Peyer's patch (tissue), 4 donors: Measurements from ENCODE around the gene ATXN2. TPM values are rescaled to one million over a fixed set of nuclear protein-coding genes. Genes with fewer than 3 reads are reported as not detected.
A peak's percentile ranks its signal among the peaks of the same experiment; 100 is the strongest.

ENCODE experiments used
- DNase-seq, 3 donors: peaks; one replicate each; pipeline ENCODE4 v3.0.0-alpha.2; 2017 to 2019
- H3K27ac ChIP-seq, 4 donors: fragments of 200-600 bp; sonication (generic); one replicate each; pipeline ENCODE4 v1.5.1; 2016 to 2019
- H3K27me3 ChIP-seq, 2 donors: fragments of 200-600 bp; sonication (generic); one replicate each; pipeline ENCODE4 v1.5.1; 2019
- H3K36me3 ChIP-seq, 3 donors: fragments of 200-600 bp; sonication (generic); one replicate each; pipeline ENCODE4 v1.5.1; 2016 to 2019
- H3K4me1 ChIP-seq, 4 donors: fragments of 200-600 bp; sonication (generic); one replicate each; pipeline ENCODE4 v1.5.1; 2016 to 2019
- H3K4me3 ChIP-seq, 4 donors: fragments of 200-600 bp; sonication (generic); 1 replicate in 3 of 4; 2 replicates in 1 of 4; pipeline ENCODE4 v1.5.1; 2016 to 2019; ENCODE audit warnings: mild to moderate bottlenecking in 1 of 4
- H3K9me3 ChIP-seq, 4 donors: fragments of 200-600 bp; sonication (generic); one replicate each; pipeline ENCODE4 v1.5.1; 2016 to 2019; ENCODE audit warnings: mild to moderate bottlenecking in 1 of 4
- POLR2A ChIP-seq, 2 donors: fragments of 450-650 bp; IDR thresholded peaks; one replicate each; pipeline ENCODE4 v1.5.1; 2017; ENCODE audit warnings: antibody characterized with exemption in 2 of 2, mild to moderate bottlenecking in 2 of 2, moderate library complexity in 2 of 2
- total RNA-seq, 4 donors: library from RNA; depleted of rRNA; stranded (reverse); fragments of >200 nt; gene quantifications; one replicate each; pipeline ENCODE4 v1.1.0, GENCODE V29; 2016
- TF ChIP-seq, protein P1 (sequence below), 6 experiments: fragments of 450-650 bp in 4 of 6; fragments of 200-600 bp in 2 of 6; sonication (generic) in 1 of 6; IDR thresholded peaks; one replicate each; pipeline ENCODE4 v1.5.1; 2017 to 2019; ENCODE audit warnings: antibody characterized with exemption in 6 of 6, mild to moderate bottlenecking in 3 of 6, moderate library complexity in 1 of 6

ATXN2 gene
- total RNA-seq, 4 donors from 2014 or later: 35.9 to 111 (median 90.8) TPM

DNA sequence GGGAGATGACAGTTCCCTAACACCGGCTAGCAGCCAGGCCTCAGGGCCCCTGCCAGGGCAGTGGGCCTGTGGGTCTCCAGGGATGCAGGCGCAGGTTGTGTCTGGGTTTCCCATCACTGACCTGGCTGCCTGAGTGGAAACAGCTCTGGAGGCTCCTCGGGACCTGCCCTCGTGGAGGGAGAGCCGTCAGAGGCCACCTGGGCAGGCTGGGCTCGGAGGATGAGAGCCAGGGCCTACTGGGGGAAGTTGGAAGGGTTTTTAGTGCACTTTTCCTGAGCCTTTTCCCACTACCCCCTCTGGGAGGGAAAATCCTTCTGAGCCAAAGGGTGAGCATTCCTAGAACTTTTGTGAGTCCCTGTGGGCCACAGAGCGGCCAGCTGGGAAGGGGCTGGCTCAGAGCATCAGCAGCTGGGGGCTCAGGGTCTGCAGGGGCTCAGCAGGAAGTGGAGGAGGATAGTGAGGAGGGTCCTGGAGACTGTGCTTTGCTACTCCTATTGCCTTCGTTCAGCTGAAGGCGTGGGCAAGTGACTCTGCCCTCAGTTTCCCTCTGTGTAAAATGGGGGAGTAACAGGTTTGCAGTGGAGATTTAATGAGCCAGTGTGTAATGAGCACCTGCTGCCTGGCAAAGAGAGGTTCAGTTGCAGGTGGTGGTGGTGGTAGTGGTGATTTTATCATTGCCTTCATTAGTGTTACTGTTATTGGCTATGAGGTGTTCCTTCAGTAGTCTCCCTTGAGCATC is 191.6 kb downstream of the ATXN2 start:
- Histone ChIP-seq H3K9me3 (no peaks in the 10 kb centered on the region), H3K27ac (peak overlapping the region; percentile 87 to 93 (median 90)), H3K4me1 (peaks cover 0 to 83% (median 59%) of the 10 kb centered on the region in 4 donors), H3K27me3 (no peaks in the 10 kb centered on the region), H3K36me3 (no peaks in the 10 kb centered on the region), H3K4me3 (peak overlapping the region; percentile 79 to 95 (median 89))
- TF ChIP-seq, protein P1, sequence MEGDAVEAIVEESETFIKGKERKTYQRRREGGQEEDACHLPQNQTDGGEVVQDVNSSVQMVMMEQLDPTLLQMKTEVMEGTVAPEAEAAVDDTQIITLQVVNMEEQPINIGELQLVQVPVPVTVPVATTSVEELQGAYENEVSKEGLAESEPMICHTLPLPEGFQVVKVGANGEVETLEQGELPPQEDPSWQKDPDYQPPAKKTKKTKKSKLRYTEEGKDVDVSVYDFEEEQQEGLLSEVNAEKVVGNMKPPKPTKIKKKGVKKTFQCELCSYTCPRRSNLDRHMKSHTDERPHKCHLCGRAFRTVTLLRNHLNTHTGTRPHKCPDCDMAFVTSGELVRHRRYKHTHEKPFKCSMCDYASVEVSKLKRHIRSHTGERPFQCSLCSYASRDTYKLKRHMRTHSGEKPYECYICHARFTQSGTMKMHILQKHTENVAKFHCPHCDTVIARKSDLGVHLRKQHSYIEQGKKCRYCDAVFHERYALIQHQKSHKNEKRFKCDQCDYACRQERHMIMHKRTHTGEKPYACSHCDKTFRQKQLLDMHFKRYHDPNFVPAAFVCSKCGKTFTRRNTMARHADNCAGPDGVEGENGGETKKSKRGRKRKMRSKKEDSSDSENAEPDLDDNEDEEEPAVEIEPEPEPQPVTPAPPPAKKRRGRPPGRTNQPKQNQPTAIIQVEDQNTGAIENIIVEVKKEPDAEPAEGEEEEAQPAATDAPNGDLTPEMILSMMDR (IDR thresholded peaks at IDR 0.05): no peak
- TF ChIP-seq POLR2A (IDR thresholded peaks at IDR 0.05): no peak
- no peak for DNase-seq

DNA sequence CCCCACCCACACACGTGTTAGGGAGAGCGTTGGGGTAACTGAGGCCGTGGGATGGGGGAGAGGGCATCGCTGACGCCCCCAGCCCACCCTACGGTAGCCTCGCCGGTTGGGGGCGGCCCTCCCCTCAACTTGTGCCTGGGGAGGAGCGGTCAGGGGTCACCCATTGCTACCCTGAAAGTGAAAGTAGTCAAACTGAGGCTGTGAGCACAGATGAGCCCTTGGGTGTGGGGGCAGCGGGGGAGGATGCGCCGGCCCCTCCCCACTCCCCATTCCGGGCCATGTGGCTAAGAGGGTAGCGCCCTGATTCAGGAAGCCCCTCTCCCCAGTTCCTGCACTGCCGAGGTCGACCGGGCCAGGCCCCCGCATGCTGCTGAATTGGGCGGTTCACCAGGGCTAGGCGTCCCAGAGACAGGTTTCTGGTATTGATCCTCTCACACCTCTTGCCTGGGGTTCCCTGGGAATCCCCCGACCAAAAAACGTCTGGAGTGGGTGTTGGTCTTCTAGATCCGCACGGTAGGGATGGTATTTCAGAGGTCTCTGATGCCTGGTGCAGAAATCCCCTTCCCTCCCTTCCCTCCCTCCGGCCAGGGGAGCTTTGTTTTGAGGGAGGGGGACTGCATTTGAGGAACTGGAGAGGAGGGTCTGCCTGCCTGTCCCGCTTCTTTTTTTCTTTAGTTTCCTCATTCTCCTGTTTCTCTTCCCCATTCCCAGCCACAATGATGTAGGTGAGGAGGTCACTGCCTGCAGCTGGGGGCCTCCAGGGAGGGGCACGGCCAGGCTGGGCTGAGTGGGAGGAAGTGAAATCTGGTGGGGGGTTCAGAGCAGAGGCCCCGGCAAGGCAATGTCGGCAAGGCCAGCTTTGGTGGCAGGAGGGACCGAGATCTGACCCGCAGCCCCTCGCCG is 192.4 kb downstream of the ATXN2 start:
- peak in 2 of 3 donors; percentile 75 to 76 for DNase-seq
- Histone ChIP-seq H3K4me3 (peak overlapping the region; percentile 79 to 95 (median 89)), H3K36me3 (no peaks in the 10 kb centered on the region), H3K27me3 (no peaks in the 10 kb centered on the region), H3K27ac (peak overlapping the region; percentile 87 to 93 (median 90)), H3K4me1 (peaks cover 0 to 76% (median 53%) of the 10 kb centered on the region in 4 donors), H3K9me3 (no peaks in the 10 kb centered on the region)
- TF ChIP-seq POLR2A (IDR thresholded peaks at IDR 0.05): no peak
- TF ChIP-seq, protein P1 (IDR thresholded peaks at IDR 0.05): no peak

DNA sequence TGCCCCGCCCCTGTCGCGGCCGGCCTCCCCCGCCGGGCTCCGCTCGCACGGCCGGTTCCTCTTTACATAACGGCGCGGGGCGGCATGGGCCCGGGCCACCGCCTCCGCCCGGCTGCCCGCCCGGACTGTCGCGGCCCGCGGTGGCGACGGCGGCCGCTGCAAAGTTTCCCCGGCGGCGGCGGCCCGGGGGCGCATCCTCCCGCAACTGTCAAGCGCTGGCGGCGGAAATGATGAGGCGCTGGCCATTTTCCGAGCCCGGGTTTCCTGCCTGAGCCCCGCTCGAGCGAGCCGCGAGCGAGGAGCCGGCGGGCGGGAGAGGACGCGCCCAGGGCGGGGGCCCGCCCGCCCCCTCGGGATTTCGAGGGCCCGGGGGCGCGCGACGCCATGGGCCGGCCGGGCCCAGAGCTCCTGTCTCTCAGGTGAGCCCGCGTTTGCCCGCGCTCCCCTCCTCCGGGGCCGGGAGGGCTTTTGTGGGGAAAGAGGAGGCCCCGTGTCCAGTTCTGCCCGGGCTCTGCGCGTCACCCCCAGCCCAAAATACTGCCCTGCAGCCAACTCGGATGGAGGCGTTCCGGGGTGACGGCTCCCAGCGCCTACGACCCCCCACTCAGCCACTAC is 193.1 kb downstream of the ATXN2 start, which contains the start of gene SH2B3:
SH2B3 (plus strand) TSS at position 65 of the 615 bp plus-strand sequence. CDS start 12,223 bp downstream, outside the sequence.
- H3K4me3 ChIP-seq: peak within 1 kb of the TSS; percentile 79 to 95 (median 89)
- H3K4me1 ChIP-seq: peaks cover 0 to 71% (median 46%) of the 10 kb centered on the region in 4 donors
- TF ChIP-seq, protein P1 (IDR thresholded peaks at IDR 0.05): no peak
- TF ChIP-seq POLR2A (IDR thresholded peaks at IDR 0.05): peak in 1 of 2 donors; percentile 41
- H3K36me3 ChIP-seq: no peaks in the 10 kb centered on the region
- H3K27ac ChIP-seq: peak within 1 kb of the TSS; percentile 87 to 93 (median 90)
- no peak for DNase-seq
- no peaks in the 10 kb centered on the region for H3K9me3 ChIP-seq
- H3K27me3 ChIP-seq: no peaks in the 10 kb centered on the region

DNA sequence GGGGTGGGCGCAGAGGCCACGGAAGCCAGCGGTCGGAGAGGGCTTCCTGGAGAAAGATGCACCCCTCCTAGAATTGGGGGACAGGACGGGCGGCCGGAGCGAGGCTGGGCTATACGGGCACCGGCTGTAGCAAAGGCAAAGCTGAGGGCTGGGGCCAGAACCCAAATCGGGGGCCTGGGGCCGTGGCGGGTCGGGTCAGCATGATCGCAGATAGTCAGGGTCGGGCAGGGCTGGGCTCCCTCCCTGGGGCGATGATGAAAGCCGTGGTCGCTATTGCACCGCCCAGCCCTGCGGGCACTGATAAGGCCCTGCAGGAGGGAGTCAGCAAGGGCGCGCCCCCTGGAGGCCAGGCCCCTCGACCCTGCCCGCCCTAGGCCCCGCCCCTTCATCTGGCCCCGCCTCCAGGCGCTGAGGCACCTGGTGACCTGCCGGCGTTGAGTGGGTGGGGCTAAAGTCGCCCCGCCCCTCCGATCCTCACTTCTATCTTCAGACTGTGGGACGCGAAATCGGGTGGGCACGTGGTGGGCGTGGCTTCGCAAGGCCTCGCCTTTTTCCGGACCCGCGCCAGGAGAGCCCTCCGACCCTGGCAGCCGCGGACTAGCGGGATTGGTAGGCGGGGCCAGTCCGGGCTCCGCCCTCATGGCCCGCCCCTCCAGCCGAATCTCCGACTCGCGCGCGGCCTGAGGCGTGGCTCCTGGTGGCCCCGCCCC is 193.8 kb downstream of the ATXN2 start:
- Histone ChIP-seq H3K4me3 (peak overlapping the region; percentile 79 to 95 (median 89)), H3K9me3 (no peaks in the 10 kb centered on the region), H3K4me1 (peaks cover 0 to 65% (median 40%) of the 10 kb centered on the region in 4 donors), H3K36me3 (no peaks in the 10 kb centered on the region), H3K27me3 (no peaks in the 10 kb centered on the region), H3K27ac (peak overlapping the region; percentile 87 to 93 (median 90))
- peak; percentile 97 to 99 (median 99) for DNase-seq
- TF ChIP-seq POLR2A (IDR thresholded peaks at IDR 0.05): no peak
- TF ChIP-seq, protein P1 (IDR thresholded peaks at IDR 0.05): peak; percentile 58 to 83 (median 66)
